GM12872 (cell line): ENCODE data around the gene UNG.

Experiments
- TF ChIP-seq, protein P1 (sequence below): IDR thresholded peaks from 3 replicates; pipeline ENCODE4 v1.5.1; 2011; ENCODE audit warnings: low read depth, mild to moderate bottlenecking, low read length, moderate library complexity; ENCODE audit not compliant: insufficient read depth

The UNG gene

DNA sequence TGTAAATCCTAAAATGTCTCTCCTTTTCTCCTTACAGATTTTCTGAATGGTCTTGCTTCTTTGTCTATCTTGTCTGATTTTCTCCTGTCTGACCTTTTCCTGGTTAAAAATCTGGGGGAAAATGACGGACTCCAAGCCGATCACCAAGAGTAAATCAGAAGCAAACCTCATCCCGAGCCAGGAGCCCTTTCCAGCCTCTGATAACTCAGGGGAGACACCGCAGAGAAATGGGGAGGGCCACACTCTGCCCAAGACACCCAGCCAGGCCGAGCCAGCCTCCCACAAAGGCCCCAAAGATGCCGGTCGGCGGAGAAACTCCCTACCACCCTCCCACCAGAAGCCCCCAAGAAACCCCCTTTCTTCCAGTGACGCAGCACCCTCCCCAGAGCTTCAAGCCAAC, 42.0 kb downstream of the UNG start:
- TF ChIP-seq, protein P1, sequence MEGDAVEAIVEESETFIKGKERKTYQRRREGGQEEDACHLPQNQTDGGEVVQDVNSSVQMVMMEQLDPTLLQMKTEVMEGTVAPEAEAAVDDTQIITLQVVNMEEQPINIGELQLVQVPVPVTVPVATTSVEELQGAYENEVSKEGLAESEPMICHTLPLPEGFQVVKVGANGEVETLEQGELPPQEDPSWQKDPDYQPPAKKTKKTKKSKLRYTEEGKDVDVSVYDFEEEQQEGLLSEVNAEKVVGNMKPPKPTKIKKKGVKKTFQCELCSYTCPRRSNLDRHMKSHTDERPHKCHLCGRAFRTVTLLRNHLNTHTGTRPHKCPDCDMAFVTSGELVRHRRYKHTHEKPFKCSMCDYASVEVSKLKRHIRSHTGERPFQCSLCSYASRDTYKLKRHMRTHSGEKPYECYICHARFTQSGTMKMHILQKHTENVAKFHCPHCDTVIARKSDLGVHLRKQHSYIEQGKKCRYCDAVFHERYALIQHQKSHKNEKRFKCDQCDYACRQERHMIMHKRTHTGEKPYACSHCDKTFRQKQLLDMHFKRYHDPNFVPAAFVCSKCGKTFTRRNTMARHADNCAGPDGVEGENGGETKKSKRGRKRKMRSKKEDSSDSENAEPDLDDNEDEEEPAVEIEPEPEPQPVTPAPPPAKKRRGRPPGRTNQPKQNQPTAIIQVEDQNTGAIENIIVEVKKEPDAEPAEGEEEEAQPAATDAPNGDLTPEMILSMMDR, result no peak

DNA sequence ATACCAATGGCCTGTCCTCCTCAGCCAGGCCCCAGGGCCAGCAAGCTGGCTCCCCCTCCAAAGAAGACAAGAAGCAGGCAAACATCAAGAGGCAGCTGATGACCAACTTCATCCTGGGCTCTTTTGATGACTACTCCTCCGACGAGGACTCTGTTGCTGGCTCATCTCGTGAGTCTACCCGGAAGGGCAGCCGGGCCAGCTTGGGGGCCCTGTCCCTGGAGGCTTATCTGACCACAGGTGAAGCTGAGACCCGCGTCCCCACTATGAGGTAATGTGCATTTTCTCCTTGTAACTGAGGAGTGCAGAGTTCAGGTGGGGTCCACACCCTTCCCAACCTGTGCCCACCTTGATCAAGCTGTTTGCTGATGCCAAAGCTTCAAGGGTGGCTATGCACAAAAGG, 42.4 kb downstream of the UNG start:
- TF ChIP-seq, protein P1, result no peak

DNA sequence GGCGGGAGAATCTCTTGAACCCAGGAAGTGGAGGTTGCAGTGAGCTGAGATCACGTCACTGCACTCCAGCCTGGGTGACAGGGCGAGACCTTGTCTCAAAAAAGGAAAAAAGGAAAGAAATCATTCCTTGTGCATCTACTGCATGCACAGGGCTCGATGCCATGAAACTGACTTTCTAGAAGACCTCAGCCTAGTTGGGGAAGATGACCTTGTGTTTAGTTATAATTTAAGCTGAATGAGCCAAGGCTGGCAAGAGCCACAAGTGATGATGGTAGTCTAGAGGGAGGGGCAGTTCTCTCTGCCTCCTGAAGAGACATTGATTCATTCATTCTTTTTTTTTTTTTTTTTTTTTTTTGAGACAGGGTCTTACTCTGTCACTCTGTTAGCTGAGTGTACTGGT, 43.2 kb downstream of the UNG start:
- TF ChIP-seq, protein P1, result no peak

DNA sequence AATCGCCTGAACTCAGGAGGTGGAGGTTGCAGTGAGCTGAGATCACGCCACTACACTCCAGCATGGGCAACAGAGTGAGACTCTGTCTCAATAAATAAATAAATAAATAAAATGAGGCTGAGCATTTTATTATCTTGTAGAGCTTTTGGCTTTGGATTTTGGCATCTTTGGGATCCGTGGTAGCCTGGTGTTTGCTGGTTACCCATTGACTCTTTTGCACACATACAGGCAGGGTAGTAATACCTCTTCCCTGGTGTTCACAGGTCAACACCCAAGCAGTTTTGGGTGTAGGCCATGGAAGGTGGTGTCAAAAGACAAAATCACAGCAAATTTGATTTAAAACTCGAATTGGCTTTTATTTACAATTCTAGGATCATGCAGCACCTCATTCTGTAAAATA, 46.8 kb downstream of the UNG start:
- TF ChIP-seq, protein P1, result no peak

DNA sequence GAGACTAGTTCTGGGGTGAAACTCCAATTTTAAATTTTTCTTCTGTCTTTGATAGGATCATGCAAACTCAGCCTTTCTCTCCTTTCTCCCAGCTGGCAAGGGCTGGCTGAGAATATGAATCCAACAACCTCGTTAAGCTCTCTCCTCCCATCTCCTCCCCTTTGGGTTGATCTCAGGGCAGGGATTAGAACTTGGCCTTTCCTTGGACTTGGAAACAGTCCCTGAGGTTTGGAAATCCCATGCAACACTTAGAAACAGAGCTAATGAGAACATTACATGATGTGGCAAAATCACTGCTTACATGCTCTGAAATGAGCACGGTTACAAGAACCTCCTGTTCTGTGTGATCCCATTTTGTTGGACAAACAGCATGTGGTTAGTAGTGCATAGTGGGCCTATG, 50.6 kb downstream of the UNG start:
- TF ChIP-seq, protein P1, result no peak

DNA sequence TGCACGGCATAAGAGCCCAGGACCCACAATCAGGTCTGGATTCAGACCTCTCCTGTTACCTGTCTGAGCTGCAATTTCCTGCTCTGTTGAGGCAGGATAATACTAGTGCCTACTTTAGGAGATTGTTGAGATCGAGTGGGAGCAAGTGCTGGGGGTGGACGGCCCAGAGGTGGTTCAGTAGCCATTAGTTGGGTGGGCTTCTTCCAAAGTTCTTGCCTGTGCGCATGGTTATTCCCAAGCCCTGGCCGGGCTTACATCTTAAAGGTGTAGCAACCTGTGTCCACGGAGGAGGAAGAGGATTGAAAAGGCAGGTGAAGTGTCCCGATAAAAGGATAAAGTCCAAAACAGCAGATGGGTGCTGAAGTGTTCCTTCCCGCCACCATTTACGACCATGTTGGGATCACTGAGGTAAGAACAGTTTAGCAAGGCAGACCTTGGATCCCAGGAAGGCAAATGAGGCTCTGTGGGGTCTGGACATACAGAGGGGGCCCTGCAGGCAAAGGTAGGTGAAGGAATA, 52.8 kb downstream of the UNG start:
- TF ChIP-seq, protein P1, result no peak

DNA sequence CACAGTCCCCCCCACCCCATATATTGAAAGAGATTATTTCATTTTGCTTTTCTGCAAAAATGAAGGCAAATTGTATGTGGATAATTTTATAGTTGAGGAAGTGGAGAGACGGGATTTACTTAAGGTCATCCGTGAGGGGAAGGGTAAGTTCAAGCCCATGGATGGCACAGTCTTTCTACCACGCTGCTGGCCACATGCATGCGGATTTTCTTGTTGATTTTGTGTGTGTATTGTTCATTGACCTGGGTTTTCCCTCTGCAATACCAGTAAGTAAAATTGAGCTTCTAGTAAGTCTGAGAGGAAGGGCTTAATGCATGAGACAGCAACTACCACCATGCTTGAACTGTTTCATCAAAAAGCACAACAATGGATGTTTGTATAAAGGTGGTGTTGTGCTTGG, 54.1 kb downstream of the UNG start:
- TF ChIP-seq, protein P1, result no peak
